HG03520 (cell line): Measurements from ENCODE around the gene EPS8L2.

Source experiments
- ATAC-seq: cut with Tn5 transposase; IDR thresholded peaks from one replicate; pipeline ENCODE4 v1.9.1; 2021; ENCODE audit warnings: mild to moderate bottlenecking, moderate library complexity; ENCODE audit not compliant: unreplicated experiment

The EPS8L2 gene

GRCh38 chr11:748007-748359 lies 42.0 kb downstream of the EPS8L2 start:
- no peak for ATAC-seq

- ATAC-seq = no peak
Observed at GRCh38 chr11:749731-750130, 43.7 kb downstream of the EPS8L2 start.

- no peak for ATAC-seq
Observed at GRCh38 chr11:760236-760635, 54.2 kb downstream of the EPS8L2 start.

GRCh38 chr11:761526-762108 lies 55.6 kb downstream of the EPS8L2 start:
- ATAC-seq = no peak

- ATAC-seq = no peak
Observed at GRCh38 chr11:762421-763072, 56.5 kb downstream of the EPS8L2 start.

- no peak for ATAC-seq
Observed at GRCh38 chr11:763073-763463, 57.0 kb downstream of the EPS8L2 start.

GRCh38 chr11:763549-764321 lies 57.7 kb downstream of the EPS8L2 start:
- ATAC-seq = no peak

GRCh38 chr11:764322-765024 lies 58.4 kb downstream of the EPS8L2 start:
- ATAC-seq = no peak

GRCh38 chr11:765025-765801 lies 59.2 kb downstream of the EPS8L2 start:
- no peak for ATAC-seq

GRCh38 chr11:765802-766091 lies 59.7 kb downstream of the EPS8L2 start:
- ATAC-seq = no peak

- ATAC-seq = no peak
Observed at GRCh38 chr11:766106-766935, 60.3 kb downstream of the EPS8L2 start.

GRCh38 chr11:766936-767210 lies 60.8 kb downstream of the EPS8L2 start:
- ATAC-seq = no peak

GRCh38 chr11:767238-767637 lies 61.2 kb downstream of the EPS8L2 start:
- no peak for ATAC-seq

- ATAC-seq = no peak
Observed at GRCh38 chr11:769887-770641, 64.0 kb downstream of the EPS8L2 start.

GRCh38 chr11:770642-771616 lies 64.9 kb downstream of the EPS8L2 start:
- no peak for ATAC-seq

- no peak for ATAC-seq
Observed at GRCh38 chr11:771617-772204, 65.7 kb downstream of the EPS8L2 start.

- ATAC-seq = no peak
Observed at GRCh38 chr11:772429-773390, 66.7 kb downstream of the EPS8L2 start.
